HL-60 (cell line): ENCODE results near the gene KIDINS220.

ENCODE experiments used
- TF ChIP-seq, protein P1 (sequence below): IDR thresholded peaks from 2 replicates; pipeline ENCODE4 v1.6.1; 2012; ENCODE audit warnings: low read depth; ENCODE audit not compliant: insufficient replicate concordance
- TF ChIP-seq, protein P2 (sequence below): IDR thresholded peaks from one replicate; pipeline ENCODE4 v1.5.1; 2011; ENCODE audit warnings: low read length, control low read depth, inconsistent platforms; ENCODE audit not compliant: insufficient read depth

DNA sequence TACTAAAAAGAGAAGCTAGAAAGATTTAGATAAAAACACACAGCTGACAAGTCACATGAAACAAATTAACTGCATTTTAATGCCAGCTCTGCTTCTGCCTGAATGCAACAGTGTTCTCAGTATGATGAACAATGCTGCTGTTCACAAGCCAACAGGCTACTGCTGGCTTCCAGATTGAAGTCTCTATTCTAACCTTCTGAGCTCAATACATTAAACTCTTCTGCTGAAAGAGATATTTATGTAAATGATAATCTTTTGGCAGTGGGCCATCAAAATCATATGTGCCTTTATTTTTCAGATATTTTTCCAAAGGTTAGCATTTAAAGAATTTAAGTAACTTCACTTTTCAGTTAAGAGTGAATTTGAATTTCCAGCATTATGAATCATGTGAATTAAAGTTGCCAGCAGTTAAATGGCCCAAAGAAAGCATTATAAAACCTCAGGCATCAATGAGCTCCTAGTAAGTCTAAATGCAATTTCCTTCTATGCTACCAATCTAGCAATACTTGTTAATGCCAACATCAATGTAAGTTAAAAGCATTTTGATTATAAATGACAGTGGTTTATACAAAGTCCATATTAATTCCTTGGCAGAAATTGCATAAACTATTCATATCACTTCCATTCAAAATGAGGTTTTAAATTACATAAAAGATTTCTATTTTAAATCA lies 83.2 kb downstream of the KIDINS220 start:
- TF ChIP-seq, protein P1, sequence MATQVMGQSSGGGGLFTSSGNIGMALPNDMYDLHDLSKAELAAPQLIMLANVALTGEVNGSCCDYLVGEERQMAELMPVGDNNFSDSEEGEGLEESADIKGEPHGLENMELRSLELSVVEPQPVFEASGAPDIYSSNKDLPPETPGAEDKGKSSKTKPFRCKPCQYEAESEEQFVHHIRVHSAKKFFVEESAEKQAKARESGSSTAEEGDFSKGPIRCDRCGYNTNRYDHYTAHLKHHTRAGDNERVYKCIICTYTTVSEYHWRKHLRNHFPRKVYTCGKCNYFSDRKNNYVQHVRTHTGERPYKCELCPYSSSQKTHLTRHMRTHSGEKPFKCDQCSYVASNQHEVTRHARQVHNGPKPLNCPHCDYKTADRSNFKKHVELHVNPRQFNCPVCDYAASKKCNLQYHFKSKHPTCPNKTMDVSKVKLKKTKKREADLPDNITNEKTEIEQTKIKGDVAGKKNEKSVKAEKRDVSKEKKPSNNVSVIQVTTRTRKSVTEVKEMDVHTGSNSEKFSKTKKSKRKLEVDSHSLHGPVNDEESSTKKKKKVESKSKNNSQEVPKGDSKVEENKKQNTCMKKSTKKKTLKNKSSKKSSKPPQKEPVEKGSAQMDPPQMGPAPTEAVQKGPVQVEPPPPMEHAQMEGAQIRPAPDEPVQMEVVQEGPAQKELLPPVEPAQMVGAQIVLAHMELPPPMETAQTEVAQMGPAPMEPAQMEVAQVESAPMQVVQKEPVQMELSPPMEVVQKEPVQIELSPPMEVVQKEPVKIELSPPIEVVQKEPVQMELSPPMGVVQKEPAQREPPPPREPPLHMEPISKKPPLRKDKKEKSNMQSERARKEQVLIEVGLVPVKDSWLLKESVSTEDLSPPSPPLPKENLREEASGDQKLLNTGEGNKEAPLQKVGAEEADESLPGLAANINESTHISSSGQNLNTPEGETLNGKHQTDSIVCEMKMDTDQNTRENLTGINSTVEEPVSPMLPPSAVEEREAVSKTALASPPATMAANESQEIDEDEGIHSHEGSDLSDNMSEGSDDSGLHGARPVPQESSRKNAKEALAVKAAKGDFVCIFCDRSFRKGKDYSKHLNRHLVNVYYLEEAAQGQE, result no peak
- TF ChIP-seq, protein P2, sequence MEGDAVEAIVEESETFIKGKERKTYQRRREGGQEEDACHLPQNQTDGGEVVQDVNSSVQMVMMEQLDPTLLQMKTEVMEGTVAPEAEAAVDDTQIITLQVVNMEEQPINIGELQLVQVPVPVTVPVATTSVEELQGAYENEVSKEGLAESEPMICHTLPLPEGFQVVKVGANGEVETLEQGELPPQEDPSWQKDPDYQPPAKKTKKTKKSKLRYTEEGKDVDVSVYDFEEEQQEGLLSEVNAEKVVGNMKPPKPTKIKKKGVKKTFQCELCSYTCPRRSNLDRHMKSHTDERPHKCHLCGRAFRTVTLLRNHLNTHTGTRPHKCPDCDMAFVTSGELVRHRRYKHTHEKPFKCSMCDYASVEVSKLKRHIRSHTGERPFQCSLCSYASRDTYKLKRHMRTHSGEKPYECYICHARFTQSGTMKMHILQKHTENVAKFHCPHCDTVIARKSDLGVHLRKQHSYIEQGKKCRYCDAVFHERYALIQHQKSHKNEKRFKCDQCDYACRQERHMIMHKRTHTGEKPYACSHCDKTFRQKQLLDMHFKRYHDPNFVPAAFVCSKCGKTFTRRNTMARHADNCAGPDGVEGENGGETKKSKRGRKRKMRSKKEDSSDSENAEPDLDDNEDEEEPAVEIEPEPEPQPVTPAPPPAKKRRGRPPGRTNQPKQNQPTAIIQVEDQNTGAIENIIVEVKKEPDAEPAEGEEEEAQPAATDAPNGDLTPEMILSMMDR, result no peak
